HepG2 (cell line): ENCODE measurements around the gene SEZ6.

Experiments
- ARID2 ChIP-seq: sonication (generic); formaldehyde crosslinking; IDR thresholded peaks from 2 replicates; pipeline ENCODE4 v1.8.1; 2022; ENCODE audit warnings: mild to moderate bottlenecking, missing genetic modification reagents, borderline replicate concordance
- BHLHE40 ChIP-seq: IDR thresholded peaks from 2 replicates; pipeline ENCODE4 v1.6.1; 2011; ENCODE audit warnings: low read length, improper control_type of control experiment
- CCAR2 ChIP-seq: fragments of 200-400 bp; formaldehyde crosslinking; optimal IDR thresholded peaks from 2 replicates; pipeline ENCODE3; 2018; ENCODE audit warnings: low read depth, mild to moderate bottlenecking, low read length, moderate library complexity
- FOXP1 ChIP-seq, 2 experiments: fragments of 450-650 bp in 1 of 2; IDR thresholded peaks; 2 replicates each; pipeline ENCODE4 v1.6.1; 2017 to 2018; ENCODE audit warnings: antibody characterized with exemption in 1 of 2
- GATA4 ChIP-seq: sonication (generic); IDR thresholded peaks from 2 replicates; pipeline ENCODE4 v1.6.1; 2016; ENCODE audit warnings: antibody characterized with exemption, low read depth, borderline replicate concordance
- KDM4B ChIP-seq: sonication (generic); formaldehyde crosslinking; IDR thresholded peaks from 2 replicates; pipeline ENCODE4 v1.4.0; 2020; ENCODE audit warnings: missing genetic modification reagents
- MYC ChIP-seq: sonication (generic); formaldehyde crosslinking; IDR thresholded peaks from 2 replicates; pipeline ENCODE4 v1.9.0; 2021; ENCODE audit warnings: missing genetic modification reagents, borderline replicate concordance
- STAT5B ChIP-seq: sonication (generic); formaldehyde crosslinking; IDR thresholded peaks from 2 replicates; pipeline ENCODE4 v1.4.0; 2020; ENCODE audit warnings: missing genetic modification reagents
- ZNF274 ChIP-seq: sonication (generic); formaldehyde crosslinking; IDR thresholded peaks from 2 replicates; pipeline ENCODE4 v1.5.1; 2020; ENCODE audit warnings: mild to moderate bottlenecking, missing genetic modification reagents
- TF ChIP-seq, protein P1 (sequence below): sonication (generic); formaldehyde crosslinking; IDR thresholded peaks from 2 replicates; pipeline ENCODE4 v1.5.1; 2020; ENCODE audit warnings: mild to moderate bottlenecking, missing genetic modification reagents

DNA sequence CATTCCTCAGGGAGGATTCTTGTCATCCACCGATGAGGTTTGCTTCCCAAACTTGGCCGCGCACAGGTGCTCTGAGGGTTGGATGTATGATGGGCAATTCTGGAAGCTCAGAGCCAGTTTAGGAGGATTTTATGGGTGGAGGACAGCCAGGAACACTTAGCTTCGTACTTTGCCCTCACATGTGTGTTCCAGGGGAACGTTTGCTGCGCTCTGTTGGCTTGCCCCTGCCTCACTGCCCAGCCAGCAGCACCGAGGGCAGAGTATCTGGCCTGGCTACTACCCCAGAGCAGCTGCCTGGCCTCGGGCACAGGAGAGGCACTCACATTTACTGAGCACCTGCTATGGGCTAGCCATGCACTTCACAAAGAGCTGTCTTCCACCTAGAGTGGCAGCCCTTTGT is 14.1 kb downstream of the SEZ6 start:
- TF ChIP-seq, protein P1, sequence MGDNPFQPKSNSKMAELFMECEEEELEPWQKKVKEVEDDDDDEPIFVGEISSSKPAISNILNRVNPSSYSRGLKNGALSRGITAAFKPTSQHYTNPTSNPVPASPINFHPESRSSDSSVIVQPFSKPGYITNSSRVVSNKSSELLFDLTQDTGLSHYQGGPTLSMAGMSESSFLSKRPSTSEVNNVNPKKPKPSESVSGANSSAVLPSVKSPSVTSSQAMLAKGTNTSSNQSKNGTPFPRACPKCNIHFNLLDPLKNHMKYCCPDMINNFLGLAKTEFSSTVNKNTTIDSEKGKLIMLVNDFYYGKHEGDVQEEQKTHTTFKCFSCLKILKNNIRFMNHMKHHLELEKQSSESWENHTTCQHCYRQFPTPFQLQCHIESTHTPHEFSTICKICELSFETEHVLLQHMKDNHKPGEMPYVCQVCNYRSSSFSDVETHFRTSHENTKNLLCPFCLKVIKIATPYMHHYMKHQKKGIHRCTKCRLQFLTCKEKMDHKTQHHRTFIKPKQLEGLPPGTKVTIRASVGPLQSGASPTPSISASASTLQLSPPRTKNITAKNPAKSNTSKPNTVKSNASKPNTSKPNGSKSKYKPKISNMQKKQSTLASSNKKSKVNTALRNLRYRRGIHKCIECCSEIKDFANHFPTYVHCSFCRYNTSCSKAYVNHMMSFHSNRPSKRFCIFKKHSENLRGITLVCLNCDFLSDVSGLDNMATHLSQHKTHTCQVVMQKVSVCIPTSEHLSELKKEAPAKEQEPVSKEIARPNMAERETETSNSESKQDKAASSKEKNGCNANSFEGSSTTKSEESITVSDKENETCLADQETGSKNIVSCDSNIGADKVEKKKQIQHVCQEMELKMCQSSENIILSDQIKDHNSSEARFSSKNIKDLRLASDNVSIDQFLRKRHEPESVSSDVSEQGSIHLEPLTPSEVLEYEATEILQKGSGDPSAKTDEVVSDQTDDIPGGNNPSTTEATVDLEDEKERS (CRISPR knock-in tag), result no peak
- TF ChIP-seq ARID2 (CRISPR knock-in tag) (no peak), STAT5B (CRISPR knock-in tag) (no peak), ZNF274 (no peak), BHLHE40 (no peak), GATA4 (no peak), MYC (no peak), KDM4B (no peak), FOXP1 (IDR thresholded peaks at IDR 0.05) (no peak), FOXP1 (CRISPR knock-in tag; IDR thresholded peaks at IDR 0.05) (no peak), CCAR2 (no peak)
